ENCODE measurements around the gene ST6GALNAC3.
"Not testable (repeated sequence)": the region's sequence is repeated elsewhere in the genome, so short reads cannot be mapped to it uniquely, and the experiment has no call there.

ST6GALNAC3 gene

GRCh38 chr1:76640723-76641122 is 566.2 kb downstream of the ST6GALNAC3 start:
- no peak for DNase-seq (ENCODE audit: low spot score)

GRCh38 chr1:76644139-76644538 is 569.6 kb downstream of the ST6GALNAC3 start:
- DNase-seq (ENCODE audit: low spot score): no peak

DNA sequence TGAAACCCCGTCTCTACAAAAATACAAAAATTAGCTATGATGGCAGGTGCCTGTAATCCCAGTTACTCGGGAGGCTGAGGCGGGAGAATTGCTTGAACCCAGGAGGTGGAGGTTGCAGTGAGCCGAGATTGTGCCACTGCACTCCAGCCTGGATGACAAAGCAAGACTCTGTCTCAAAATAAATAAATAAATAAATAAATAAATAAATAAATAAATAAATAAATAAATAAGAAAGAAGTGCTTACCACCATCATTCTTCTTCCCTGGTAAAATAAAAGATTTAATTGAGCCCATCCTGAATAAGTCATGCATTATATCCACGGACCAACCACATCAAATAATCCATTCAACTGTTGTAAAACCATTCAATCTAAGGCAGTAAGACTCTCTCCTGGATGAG is 578.3 kb downstream of the ST6GALNAC3 start:
- DNase-seq (ENCODE audit: low spot score): not testable (repeated sequence)

GRCh38 chr1:76657623-76658022 is 583.1 kb downstream of the ST6GALNAC3 start:
- no peak for DNase-seq (ENCODE audit: low spot score)

DNA sequence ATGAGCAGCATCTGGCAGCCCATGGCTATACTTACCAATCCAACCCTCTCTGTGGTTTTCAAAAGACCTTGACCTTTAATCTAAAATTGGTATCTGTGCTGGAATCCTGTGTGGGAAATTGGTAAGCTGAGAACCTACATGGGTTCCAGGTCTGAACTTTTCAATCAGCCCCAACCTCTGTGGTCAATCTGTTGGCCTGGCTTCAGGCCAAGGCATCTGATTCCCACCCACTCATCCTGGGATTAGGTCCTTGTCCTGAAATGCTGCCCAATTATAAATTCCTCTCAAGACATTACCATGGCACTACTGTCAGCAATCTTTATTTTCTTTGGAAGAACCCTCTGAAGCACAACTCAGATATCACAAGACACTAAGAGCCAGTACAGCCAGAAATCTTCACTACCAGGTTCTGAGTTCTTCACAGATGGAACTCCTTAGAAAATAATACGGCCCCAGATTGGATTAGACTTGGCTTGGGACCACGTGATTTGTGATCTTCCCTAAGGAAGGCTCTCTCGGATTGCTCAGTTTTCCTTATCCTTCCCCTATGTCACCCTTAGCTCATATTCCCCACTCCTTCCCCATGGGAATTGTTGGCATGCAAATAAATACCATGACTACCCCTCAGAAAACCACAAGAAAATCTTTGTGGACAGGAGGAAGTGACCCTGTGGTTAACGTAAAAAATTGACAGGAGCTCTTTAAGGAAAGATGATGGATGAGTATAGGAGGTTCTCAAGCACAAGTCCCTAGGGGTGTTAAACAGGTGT is 584.8 kb downstream of the ST6GALNAC3 start:
- no peak for DNase-seq (ENCODE audit: low spot score)

DNA sequence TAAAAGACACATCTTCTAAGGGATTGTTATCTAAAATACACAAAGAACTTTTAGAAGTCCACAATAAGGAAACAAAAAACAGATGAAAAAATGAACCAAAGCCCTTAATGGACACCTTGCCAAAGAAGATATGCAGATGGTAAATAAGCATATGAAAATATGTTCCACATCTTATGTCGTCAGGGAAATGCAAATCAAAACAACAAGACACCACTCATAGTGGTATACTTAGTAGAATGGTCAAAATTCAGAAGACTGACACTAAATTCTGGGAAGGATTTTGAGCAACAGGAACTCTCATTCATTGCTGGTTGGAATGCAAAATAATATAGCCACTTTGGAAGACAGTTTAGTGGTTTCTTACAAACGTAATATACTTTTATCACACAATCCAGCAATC is 587.0 kb downstream of the ST6GALNAC3 start:
- DNase-seq (ENCODE audit: low spot score): no peak

DNA sequence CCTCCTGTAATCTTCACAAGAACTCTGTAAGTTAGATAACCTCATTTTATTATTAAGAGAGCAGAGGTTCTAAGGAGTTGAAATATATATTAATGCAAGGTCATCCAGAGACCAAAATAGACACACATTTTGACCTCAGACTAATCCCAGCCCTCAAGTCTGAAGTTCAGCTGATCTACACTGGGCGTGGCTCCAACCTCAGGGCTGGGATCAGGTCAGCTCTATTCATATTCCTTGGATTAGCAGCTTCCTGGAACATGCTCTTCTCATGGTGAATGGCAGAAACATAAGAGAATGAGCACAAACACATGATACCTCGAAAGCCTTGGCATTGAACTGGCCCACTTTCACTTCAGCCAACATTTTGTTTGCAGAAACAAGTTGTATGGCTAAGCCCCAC is 592.0 kb downstream of the ST6GALNAC3 start:
- no peak for DNase-seq (ENCODE audit: low spot score)

DNA sequence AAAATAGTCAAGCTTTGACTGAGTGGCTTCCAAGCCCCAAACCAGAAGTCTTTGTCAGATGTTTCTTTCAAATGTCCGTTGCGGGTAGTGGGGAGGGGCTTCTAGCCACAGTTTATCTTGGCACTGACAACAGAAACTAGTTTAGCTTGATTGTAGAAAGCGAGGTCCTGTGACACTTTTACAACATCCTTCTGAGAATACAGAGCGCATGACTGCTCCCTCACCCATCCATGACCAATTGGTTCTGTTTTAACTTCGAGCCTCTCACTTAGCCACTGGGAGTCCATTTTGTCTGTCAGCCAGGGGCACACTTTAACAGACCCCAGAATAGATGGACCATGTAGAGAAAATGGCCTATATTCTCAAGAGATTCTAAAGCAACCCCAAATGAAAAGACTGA is 593.5 kb downstream of the ST6GALNAC3 start:
- DNase-seq (ENCODE audit: low spot score): no peak

GRCh38 chr1:76669131-76669530 is 594.6 kb downstream of the ST6GALNAC3 start:
- DNase-seq (ENCODE audit: low spot score): no peak

GRCh38 chr1:76669624-76670315 is 595.2 kb downstream of the ST6GALNAC3 start:
- no peak for DNase-seq (ENCODE audit: low spot score)

DNA sequence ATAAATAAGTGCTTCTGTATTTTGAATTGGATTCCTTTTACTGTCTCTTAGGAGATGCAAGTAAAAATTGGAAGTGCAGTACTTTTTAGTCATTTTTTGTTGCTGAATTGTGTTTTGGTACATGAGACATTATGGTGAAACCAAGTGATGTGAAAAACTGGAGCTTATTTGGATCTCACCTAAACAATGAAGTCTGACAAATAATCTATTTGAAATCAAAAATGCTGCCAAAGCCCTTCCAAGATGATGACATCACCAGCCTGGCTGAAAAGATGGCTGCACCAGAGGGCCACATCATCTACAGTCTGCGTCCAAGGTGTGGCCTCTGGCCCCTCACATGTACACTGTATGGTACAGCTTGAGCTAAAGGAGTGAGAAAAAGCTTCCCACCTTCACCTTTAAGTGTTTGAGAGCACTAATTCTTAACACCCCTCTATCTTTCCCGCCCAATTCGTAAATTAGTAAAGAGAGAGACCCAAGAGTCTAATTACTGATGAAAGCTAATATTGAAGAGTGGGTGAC is 600.2 kb downstream of the ST6GALNAC3 start:
- no peak for DNase-seq (ENCODE audit: low spot score)

DNA sequence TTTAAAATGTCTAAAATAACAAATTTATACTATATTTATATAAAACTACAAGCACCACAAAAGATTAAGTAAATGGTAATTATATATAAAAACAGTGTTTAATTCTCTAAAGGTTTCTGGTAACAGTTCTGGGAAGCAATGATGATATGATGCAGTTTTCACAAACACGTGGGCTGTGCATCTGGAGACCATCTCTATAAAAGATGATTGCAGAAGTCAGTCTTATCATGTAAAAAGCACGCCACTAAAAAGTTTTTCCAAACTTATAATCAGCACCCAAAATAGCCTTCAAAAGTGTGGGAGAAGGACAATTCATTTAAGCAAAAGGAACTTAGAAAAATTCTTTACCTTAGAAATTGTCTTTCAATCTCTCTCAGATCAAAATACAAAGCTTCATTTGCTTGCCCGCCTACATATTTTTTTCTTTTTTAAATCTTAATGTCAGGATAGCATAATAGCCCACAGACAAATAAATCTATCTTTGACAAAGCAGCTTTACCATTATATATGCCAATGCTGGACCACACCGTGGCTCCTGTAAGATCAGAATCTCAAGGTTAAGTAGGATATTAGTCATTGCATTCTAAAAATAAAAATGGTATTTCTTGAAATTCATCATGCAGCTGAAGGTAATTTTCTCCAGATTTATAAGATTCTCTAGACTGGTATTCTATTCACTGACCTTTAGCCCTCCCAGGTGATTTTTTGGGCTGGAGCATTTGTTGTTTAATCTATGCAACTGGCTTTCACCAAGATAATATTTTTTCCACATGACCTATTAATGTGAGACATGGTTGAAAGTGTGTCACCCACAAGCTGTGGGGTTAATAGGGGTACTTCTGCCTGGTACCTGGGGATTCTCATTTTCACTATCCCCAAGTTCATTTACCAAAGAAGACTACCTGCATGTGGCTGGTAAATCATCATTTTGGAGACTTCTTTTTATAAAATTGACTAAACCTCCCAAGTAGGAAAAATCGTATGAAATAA is 603.2 kb downstream of the ST6GALNAC3 start:
- no peak for DNase-seq (ENCODE audit: low spot score)

DNA sequence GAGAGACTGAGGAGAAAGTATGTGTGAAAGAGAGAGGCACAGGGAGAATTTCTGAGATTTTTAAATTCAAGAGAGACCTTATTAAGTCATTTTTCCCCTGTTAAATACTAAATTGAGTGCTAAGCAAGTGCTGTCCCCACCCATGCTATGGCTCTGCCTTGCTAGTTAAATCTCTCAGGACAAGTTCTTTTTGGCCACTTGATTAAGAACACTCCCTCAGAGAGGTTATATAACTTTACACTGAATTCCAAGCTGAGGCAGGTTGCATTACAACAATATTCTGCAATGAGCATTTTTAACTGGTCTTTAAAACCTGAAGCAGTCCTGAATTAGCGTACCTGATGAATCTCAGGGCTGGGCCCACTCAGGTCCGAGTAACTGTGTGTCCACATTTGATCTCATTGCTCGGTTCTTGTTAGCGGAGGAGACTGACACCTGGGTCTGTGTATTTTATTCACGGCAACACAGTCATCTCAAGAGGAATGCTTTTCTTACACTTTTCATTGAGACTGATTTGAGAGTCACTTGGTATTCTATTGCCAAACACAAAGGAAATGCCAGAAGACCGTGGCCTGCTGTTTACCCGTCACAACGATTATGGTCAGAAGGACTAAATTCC is 605.1 kb downstream of the ST6GALNAC3 start:
- DNase-seq (ENCODE audit: low spot score): no peak

GRCh38 chr1:76680651-76681050 is 606.1 kb downstream of the ST6GALNAC3 start:
- no peak for DNase-seq (ENCODE audit: low spot score)

DNA sequence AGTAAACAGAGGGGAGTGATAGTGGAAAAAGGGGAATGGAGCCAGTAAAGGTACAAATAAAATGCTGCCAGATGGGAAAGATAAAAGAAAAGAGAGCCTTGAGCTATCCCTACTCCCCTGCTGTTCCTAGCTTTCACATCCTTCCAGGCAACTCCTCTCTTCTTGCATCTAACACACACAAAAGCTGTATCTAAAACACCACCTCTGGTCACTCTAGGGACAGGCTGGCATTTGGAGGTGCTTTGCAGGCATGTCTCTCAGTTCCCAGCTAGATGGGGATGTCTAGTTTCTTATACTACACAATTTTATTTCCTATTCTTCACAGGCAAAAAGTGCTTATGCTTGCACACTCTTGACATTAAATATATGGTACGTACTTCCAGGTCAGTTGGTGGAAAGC is 607.6 kb downstream of the ST6GALNAC3 start:
- no peak for DNase-seq (ENCODE audit: low spot score)

Measured in ecto neural progenitor cell (in vitro differentiated cells).